ENCODE results near the gene ALDH1A3.

Gene ALDH1A3

DNA sequence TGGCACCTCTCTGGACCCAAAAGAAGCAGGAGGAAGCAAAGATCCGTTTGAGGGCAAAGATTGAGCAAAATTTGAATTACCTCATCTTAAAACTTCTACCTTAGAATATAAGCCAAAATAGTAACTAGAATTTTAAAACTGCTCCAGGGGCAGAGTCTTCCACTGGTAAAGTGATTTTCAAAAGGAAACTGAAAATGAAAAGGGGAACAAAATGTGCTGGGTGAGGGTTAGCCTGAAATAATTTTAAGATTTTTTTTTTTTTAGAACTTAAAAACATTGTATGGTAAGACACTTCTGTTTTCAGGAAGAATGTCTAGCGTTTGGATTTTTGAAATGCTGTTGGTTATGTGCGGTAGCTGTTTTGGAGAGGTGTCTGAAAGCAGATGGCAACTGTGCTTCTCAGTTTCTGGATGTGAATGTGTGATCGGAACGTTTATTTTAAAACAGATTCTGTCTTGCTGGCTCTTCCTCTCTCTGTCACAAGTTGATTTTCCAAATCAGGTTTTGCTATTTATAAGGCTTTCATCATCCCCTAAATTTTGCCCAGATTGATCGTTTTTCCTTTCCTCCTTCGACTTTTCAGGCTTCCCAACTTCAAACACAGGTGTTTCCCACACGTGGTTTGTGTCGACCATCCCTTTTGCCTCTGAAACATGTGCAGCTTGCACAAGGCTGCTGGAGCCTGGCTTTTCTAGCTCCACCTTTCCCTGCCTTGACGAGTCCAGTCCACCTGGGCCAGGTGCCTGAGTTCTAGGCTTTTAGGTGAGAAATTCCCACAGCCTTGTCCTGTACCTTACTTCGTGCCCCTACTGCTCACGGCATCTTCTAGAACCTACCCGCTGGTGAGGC is 42.8 kb downstream of the ALDH1A3 start:
- TF ChIP-seq, protein P1, sequence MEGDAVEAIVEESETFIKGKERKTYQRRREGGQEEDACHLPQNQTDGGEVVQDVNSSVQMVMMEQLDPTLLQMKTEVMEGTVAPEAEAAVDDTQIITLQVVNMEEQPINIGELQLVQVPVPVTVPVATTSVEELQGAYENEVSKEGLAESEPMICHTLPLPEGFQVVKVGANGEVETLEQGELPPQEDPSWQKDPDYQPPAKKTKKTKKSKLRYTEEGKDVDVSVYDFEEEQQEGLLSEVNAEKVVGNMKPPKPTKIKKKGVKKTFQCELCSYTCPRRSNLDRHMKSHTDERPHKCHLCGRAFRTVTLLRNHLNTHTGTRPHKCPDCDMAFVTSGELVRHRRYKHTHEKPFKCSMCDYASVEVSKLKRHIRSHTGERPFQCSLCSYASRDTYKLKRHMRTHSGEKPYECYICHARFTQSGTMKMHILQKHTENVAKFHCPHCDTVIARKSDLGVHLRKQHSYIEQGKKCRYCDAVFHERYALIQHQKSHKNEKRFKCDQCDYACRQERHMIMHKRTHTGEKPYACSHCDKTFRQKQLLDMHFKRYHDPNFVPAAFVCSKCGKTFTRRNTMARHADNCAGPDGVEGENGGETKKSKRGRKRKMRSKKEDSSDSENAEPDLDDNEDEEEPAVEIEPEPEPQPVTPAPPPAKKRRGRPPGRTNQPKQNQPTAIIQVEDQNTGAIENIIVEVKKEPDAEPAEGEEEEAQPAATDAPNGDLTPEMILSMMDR (IDR thresholded peaks at IDR 0.05; ENCODE audit: low read depth, low read length) = no peak
- DNase-seq (ENCODE audit: extremely low read depth, low read depth) = no peak

DNA sequence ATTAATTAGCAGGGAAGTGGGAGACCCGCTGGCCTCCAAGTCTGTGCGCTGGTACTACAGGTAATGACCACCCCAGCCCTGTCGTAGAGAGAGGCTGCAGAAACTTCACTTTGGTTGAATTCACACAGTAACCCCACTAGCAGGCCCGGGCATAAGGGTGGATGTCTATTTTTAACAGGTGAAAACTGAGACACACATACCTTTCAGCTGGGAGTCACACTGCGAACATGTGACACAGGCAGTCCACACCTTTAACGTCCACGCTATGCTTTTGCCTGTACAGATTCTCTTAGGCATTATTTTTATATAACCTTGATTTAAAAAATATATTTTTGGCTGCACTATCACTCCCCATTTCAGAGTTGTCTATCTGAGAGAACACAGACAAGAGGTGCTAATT is 43.4 kb downstream of the ALDH1A3 start:
- no peak for DNase-seq (ENCODE audit: extremely low read depth, low read depth)
- TF ChIP-seq, protein P1 (IDR thresholded peaks at IDR 0.05; ENCODE audit: low read depth, low read length) = no peak

DNA sequence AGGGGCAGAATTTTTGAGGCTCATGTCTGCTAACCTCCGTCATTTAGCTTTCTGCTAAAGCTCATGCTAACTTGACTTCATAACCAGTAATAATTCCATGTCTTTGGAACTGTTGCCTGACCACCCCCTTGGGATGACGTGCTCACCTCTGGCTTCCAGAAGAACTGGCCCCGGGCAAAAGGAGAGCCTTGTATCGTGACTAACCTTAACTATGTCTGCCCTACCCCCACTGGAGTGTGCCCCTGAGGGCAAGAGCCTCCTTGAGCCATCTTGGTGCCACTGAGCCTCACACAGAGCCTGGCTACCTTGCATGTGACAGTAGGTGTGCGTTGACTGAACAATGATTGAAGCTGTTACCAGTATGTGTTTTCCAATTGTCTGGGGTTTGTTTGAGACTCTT is 44.3 kb downstream of the ALDH1A3 start:
- DNase-seq (ENCODE audit: extremely low read depth, low read depth) = no peak
- TF ChIP-seq, protein P1 (IDR thresholded peaks at IDR 0.05; ENCODE audit: low read depth, low read length) = no peak

DNA sequence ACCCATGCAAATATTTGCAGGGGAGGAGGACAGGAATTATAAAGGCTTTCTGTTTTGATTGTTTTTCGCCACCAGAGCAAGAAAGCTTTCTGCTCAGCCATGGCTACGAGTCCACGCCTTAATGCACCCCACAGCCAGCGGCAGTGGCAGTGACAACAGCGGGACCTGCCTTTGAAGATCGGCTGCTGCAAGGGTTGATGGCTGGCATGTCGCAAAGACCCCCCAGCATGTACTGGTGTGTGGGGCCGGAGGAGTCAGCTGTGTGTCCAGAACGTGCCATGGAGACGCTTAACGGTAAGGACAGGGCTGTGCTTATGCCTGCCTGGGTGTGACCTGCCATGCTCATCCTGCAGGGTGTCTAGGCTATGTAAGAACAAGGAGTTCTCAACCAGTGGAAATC is 44.8 kb downstream of the ALDH1A3 start:
- DNase-seq (ENCODE audit: extremely low read depth, low read depth) = no peak
- TF ChIP-seq, protein P1 (IDR thresholded peaks at IDR 0.05; ENCODE audit: low read depth, low read length) = no peak

DNA sequence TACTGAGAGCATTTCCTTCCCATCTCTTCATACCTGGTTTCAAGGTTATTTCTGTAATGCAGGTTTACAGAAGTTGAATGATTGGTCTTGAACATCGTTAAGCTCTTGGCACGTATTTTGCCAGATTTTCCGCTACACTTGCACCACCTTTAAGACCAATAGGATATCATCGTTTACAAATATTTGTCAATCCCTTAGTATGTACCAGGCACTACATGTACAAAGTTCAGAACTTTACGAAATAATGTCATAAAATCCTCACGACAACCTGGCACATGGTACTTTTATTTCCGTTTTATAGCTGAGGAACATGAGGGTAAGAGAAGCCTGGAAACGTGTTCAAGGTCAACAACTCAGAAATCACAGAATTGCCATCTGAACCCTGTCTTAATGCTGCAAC is 45.8 kb downstream of the ALDH1A3 start:
- TF ChIP-seq, protein P1 (IDR thresholded peaks at IDR 0.05; ENCODE audit: low read depth, low read length) = no peak
- DNase-seq (ENCODE audit: extremely low read depth, low read depth) = no peak

DNA sequence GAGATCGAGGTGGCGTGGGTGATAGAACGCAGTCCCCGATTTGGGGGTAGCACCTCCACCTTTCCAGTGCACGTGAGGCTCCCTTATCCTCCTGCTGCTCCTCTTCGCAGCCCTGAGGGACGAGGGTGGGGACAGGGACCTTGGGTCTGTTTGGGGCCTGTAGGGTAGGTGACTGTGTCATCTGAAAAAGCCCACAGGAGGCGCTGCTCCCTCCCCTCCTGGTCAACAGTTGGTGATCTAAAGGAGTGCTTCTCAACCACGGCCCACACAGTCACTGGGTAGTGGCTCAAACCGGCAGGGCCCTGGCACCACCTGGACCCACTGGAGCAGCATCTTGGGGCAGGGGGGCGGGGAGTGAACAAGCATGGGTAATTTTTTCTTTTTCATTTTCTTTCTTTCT is 46.6 kb downstream of the ALDH1A3 start:
- no peak for DNase-seq (ENCODE audit: extremely low read depth, low read depth)
- TF ChIP-seq, protein P1 (IDR thresholded peaks at IDR 0.05; ENCODE audit: low read depth, low read length) = no peak

DNA sequence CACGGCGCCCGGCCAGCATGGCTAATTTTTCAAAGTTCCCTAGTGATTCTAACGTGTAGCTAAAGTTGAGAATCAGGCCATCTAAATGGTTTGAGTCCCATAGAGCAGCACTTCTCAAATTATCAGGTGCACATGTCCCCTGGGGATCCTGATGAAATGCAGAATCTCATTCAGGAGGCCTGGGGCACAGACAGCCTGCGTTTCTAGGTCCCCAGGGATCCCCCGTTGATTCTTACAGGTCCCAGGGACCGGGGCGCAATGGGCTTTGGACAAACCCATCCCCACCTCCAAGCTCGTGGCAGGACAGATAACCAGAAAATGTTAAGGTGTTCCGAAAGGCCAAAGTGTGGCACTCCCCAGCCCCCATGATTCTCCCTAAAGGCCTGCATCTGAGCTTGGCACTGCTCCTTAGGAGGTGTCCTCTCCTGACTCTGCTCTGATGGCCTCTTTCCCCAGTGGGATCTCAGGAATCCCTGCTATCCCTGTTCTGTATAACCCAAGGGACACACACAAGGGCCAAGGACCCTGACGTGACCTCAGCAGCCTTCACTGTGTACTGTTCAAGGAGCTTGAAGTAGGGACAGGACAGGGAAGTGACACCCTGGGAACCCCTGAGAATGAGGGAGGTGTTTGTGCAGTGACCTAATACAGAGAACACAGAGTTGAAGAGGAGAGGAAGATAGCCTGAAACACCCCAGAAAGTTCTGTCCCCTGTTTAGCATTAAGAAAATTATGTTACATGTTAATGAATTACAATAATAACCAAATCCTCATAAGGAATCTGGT is 47.5 kb downstream of the ALDH1A3 start:
- no peak for DNase-seq (ENCODE audit: extremely low read depth, low read depth)
- TF ChIP-seq, protein P1 (IDR thresholded peaks at IDR 0.05; ENCODE audit: low read depth, low read length) = no peak

Measured in AG09319 (cell line).